BLaER1 treated with 17β-estradiol and CSF1 and Interleukin-3, amounts not matched to agents 10 nM and 100 nM (cell line): ENCODE results near the gene LSR.

Experiments
- H3K27ac ChIP-seq, 11 experiments: shearing (Covaris generic); formaldehyde crosslinking; 2 replicates each; pipeline ENCODE4 v1.8.1; 2022
- H3K27me3 ChIP-seq, 11 experiments: shearing (Covaris generic); formaldehyde crosslinking; 2 replicates each; pipeline ENCODE4 v1.8.1; 2022
- H3K36me3 ChIP-seq, 11 experiments: shearing (Covaris generic); formaldehyde crosslinking; 2 replicates each; pipeline ENCODE4 v1.8.1; 2022
- H3K4me1 ChIP-seq, 10 experiments: shearing (Covaris generic); formaldehyde crosslinking; 2 replicates each; pipeline ENCODE4 v1.8.1; 2022
- H3K4me2 ChIP-seq, 11 experiments: shearing (Covaris generic); formaldehyde crosslinking; 2 replicates each; pipeline ENCODE4 v1.8.1; 2022
- H3K4me3 ChIP-seq, 10 experiments: shearing (Covaris generic); formaldehyde crosslinking; 2 replicates each; pipeline ENCODE4 v1.8.1; 2022
- H3K9ac ChIP-seq, 11 experiments: shearing (Covaris generic); formaldehyde crosslinking; 2 replicates each; pipeline ENCODE4 v1.8.1; 2022
- H3K9me3 ChIP-seq, 11 experiments: shearing (Covaris generic); formaldehyde crosslinking; replicated peaks in 1 of 11; 2 replicates each; pipeline ENCODE4 v1.8.1; 2022
- H4K20me1 ChIP-seq, 11 experiments: shearing (Covaris generic); formaldehyde crosslinking; 2 replicates each; pipeline ENCODE4 v1.8.1; 2022
- Cebpa-rat ChIP-seq, 11 experiments: shearing (Covaris generic); IDR thresholded peaks; 2 replicates each; pipeline ENCODE4 v1.8.1; 2022

The LSR gene

GRCh38 chr19:35257113-35257461 lies 8.3 kb downstream of the LSR start:
- Histone ChIP-seq H3K27ac (no peak overlapping the region), H3K4me2 (peak overlapping the region in 5 of 11 experiments; percentile 0 to 32 (median 15); a peak in 3 of 22 replicates), H3K27me3 (no peaks in the 10 kb centered on the region), H3K9me3 (no peaks in the 10 kb centered on the region), H3K9ac (no peak overlapping the region), H3K4me1 (peaks cover 0 to 24% (median 13%) of the 10 kb centered on the region in 10 experiments; a peak in 16 of 20 replicates), H4K20me1 (no peaks in the 10 kb centered on the region), H3K36me3 (no peaks in the 10 kb centered on the region), H3K4me3 (no peak overlapping the region)
- no peak for TF ChIP-seq Cebpa-rat (IDR thresholded peaks at IDR 0.05)

GRCh38 chr19:35260694-35261304 lies 12.0 kb downstream of the LSR start:
- H3K36me3 ChIP-seq = no peaks in the 10 kb centered on the region
- H3K9me3 ChIP-seq = no peaks in the 10 kb centered on the region
- no peak overlapping the region for H3K4me3 ChIP-seq
- peaks cover 26 to 58% (median 45%) of the 10 kb centered on the region in 10 experiments for H3K4me1 ChIP-seq
- TF ChIP-seq Cebpa-rat (IDR thresholded peaks at IDR 0.05) = no peak
- peak overlapping the region in 2 of 11 experiments; percentile 34 to 38; a peak in 2 of 22 replicates for H3K4me2 ChIP-seq
- H4K20me1 ChIP-seq = peaks cover 0 to 14% (median 0%) of the 10 kb centered on the region in 11 experiments; a peak in 5 of 22 replicates
- H3K27me3 ChIP-seq = no peaks in the 10 kb centered on the region
- no peak overlapping the region for H3K9ac ChIP-seq
- no peak overlapping the region for H3K27ac ChIP-seq

- no peak overlapping the region; a peak in 1 of 22 replicates for H3K27ac ChIP-seq
- H3K4me3 ChIP-seq = no peak overlapping the region
- peak overlapping the region in 9 of 11 experiments; percentile 1 to 53 (median 29); a peak in 11 of 22 replicates for H3K4me2 ChIP-seq
- H4K20me1 ChIP-seq = peaks cover 0 to 14% (median 0%) of the 10 kb centered on the region in 11 experiments; a peak in 5 of 22 replicates
- TF ChIP-seq Cebpa-rat (IDR thresholded peaks at IDR 0.05) = no peak
- H3K9me3 ChIP-seq = no peaks in the 10 kb centered on the region
- H3K27me3 ChIP-seq = no peaks in the 10 kb centered on the region
- H3K9ac ChIP-seq = peak overlapping the region in 2 of 11 experiments; percentile 20 to 33; a peak in 1 of 22 replicates
- H3K36me3 ChIP-seq = peaks cover 0 to 6% (median 0%) of the 10 kb centered on the region in 11 experiments; a peak in 3 of 22 replicates
- peaks cover 33 to 65% (median 52%) of the 10 kb centered on the region in 10 experiments for H3K4me1 ChIP-seq
Observed at GRCh38 chr19:35261356-35262100, 12.7 kb downstream of the LSR start.

GRCh38 chr19:35262101-35262761 lies 13.4 kb downstream of the LSR start:
- Histone ChIP-seq H3K36me3 (peaks cover 0 to 8% (median 0%) of the 10 kb centered on the region in 11 experiments; a peak in 3 of 22 replicates), H4K20me1 (peaks cover 0 to 14% (median 0%) of the 10 kb centered on the region in 11 experiments; a peak in 5 of 22 replicates), H3K4me2 (peak overlapping the region in 10 of 11 experiments; percentile 1 to 53 (median 26); a peak in 14 of 22 replicates), H3K9me3 (no peaks in the 10 kb centered on the region), H3K4me3 (no peak overlapping the region), H3K4me1 (peaks cover 39 to 68% (median 58%) of the 10 kb centered on the region in 10 experiments), H3K9ac (peak overlapping the region in 2 of 11 experiments; percentile 20 to 33; a peak in 1 of 22 replicates), H3K27ac (no peak overlapping the region), H3K27me3 (no peaks in the 10 kb centered on the region)
- TF ChIP-seq Cebpa-rat (IDR thresholded peaks at IDR 0.05) = no peak

- peaks cover 0 to 8% (median 0%) of the 10 kb centered on the region in 11 experiments; a peak in 3 of 22 replicates for H3K36me3 ChIP-seq
- peak overlapping the region in 9 of 11 experiments; percentile 3 to 97 (median 13); a peak in 6 of 22 replicates for H3K9ac ChIP-seq
- no peaks in the 10 kb centered on the region for H3K27me3 ChIP-seq
- H4K20me1 ChIP-seq = peaks cover 0 to 14% (median 0%) of the 10 kb centered on the region in 11 experiments; a peak in 5 of 22 replicates
- peak overlapping the region in 7 of 11 experiments; percentile 3 to 94 (median 27); a peak in 12 of 22 replicates for H3K27ac ChIP-seq
- no peaks in the 10 kb centered on the region for H3K9me3 ChIP-seq
- H3K4me2 ChIP-seq = peak overlapping the region; percentile 91 to 100 (median 98)
- H3K4me3 ChIP-seq = 0 out of 20 replicates have a peak overlapping the region, but pooled peaks of 1 of the 10 experiments have one; percentile 1
- peaks cover 39 to 63% (median 56%) of the 10 kb centered on the region in 10 experiments for H3K4me1 ChIP-seq
- TF ChIP-seq Cebpa-rat (IDR thresholded peaks at IDR 0.05) = no peak
Observed at GRCh38 chr19:35264268-35265125, 15.7 kb downstream of the LSR start.

GRCh38 chr19:35265126-35265899 lies 16.5 kb downstream of the LSR start:
- H3K36me3 ChIP-seq = peaks cover 1 to 13% (median 3%) of the 10 kb centered on the region in 11 experiments; a peak in 21 of 22 replicates
- peaks cover 0 to 14% (median 0%) of the 10 kb centered on the region in 11 experiments; a peak in 5 of 22 replicates for H4K20me1 ChIP-seq
- peak overlapping the region in 2 of 10 experiments; percentile 1 to 2; a peak in 2 of 20 replicates for H3K4me3 ChIP-seq
- no peaks in the 10 kb centered on the region for H3K27me3 ChIP-seq
- peak overlapping the region in 9 of 11 experiments; percentile 2 to 94 (median 13); a peak in 10 of 22 replicates for H3K27ac ChIP-seq
- peak overlapping the region in 10 of 11 experiments; percentile 11 to 98 (median 93); a peak in 13 of 22 replicates for H3K9ac ChIP-seq
- H3K4me2 ChIP-seq = peak overlapping the region; percentile 91 to 100 (median 98)
- H3K9me3 ChIP-seq = no peaks in the 10 kb centered on the region
- no peak for TF ChIP-seq Cebpa-rat (IDR thresholded peaks at IDR 0.05)
- H3K4me1 ChIP-seq = peaks cover 45 to 70% (median 63%) of the 10 kb centered on the region in 10 experiments

- peaks cover 8 to 20% (median 10%) of the 10 kb centered on the region in 11 experiments for H3K36me3 ChIP-seq
- peak overlapping the region; percentile 2 to 98 (median 93); a peak in 13 of 22 replicates for H3K27ac ChIP-seq
- peak overlapping the region in 7 of 10 experiments; percentile 76 to 93 (median 87); a peak in 9 of 20 replicates for H3K4me3 ChIP-seq
- peaks cover 0 to 14% (median 0%) of the 10 kb centered on the region in 11 experiments; a peak in 5 of 22 replicates for H4K20me1 ChIP-seq
- H3K9me3 ChIP-seq = no peaks in the 10 kb centered on the region
- H3K9ac ChIP-seq = peak overlapping the region; percentile 85 to 98 (median 95); a peak in 21 of 22 replicates
- no peaks in the 10 kb centered on the region for H3K27me3 ChIP-seq
- H3K4me2 ChIP-seq = peak overlapping the region; percentile 91 to 100 (median 98)
- peaks cover 52 to 72% (median 69%) of the 10 kb centered on the region in 10 experiments for H3K4me1 ChIP-seq
- no peak for TF ChIP-seq Cebpa-rat (IDR thresholded peaks at IDR 0.05)
Observed at GRCh38 chr19:35265900-35266519, 17.2 kb downstream of the LSR start.
